H9 (cell line): ENCODE data around the gene C16orf74. TPM values are rescaled to one million over a fixed set of nuclear protein-coding genes. Genes with fewer than 3 reads are reported as not detected.

Source experiments
- DNase-seq: peaks from one replicate; pipeline ENCODE4 v3.0.0-alpha.2; 2017
- H2AFZ ChIP-seq: one replicate; pipeline ENCODE4 v1.6.1; 2013; ENCODE audit warnings: mild to moderate bottlenecking, low read length, control low read depth, moderate library complexity
- H2AK5ac ChIP-seq: 2 replicates; pipeline ENCODE4 v1.6.1; 2013; ENCODE audit warnings: low read length, control low read depth, mixed read lengths; ENCODE audit not compliant: insufficient read length
- H2BK120ac ChIP-seq: one replicate; pipeline ENCODE4 v1.6.1; 2013; ENCODE audit warnings: low read depth, mild to moderate bottlenecking, low read length, control low read depth, inconsistent platforms; ENCODE audit not compliant: poor library complexity, severe bottlenecking
- H2BK12ac ChIP-seq: 2 replicates; pipeline ENCODE4 v1.6.1; 2013; ENCODE audit warnings: low read length, control low read depth, mixed read lengths, low read depth; ENCODE audit not compliant: insufficient read length
- H2BK15ac ChIP-seq: 2 replicates; pipeline ENCODE4 v1.6.1; 2013; ENCODE audit warnings: low read depth, low read length, control low read depth
- H2BK20ac ChIP-seq: one replicate; pipeline ENCODE4 v1.6.1; 2013; ENCODE audit warnings: low read depth, mild to moderate bottlenecking, low read length, control low read depth, inconsistent platforms; ENCODE audit not compliant: poor library complexity, severe bottlenecking
- H2BK5ac ChIP-seq: 2 replicates; pipeline ENCODE4 v1.6.1; 2013; ENCODE audit warnings: low read length, control low read depth, mixed read lengths; ENCODE audit not compliant: insufficient read length
- H3K14ac ChIP-seq: 2 replicates; pipeline ENCODE4 v1.6.1; 2013; ENCODE audit warnings: low read length, control low read depth; ENCODE audit not compliant: insufficient read depth
- H3K18ac ChIP-seq: 2 replicates; pipeline ENCODE4 v1.6.1; 2013; ENCODE audit warnings: low read depth, mild to moderate bottlenecking, mixed read lengths, low read length, control low read depth; ENCODE audit not compliant: insufficient read length
- H3K23ac ChIP-seq: 2 replicates; pipeline ENCODE4 v1.6.1; 2013; ENCODE audit warnings: low read length, control low read depth, mixed read lengths, low read depth; ENCODE audit not compliant: insufficient read length
- H3K23me2 ChIP-seq: 2 replicates; pipeline ENCODE4 v1.6.1; 2013; ENCODE audit warnings: low read depth, mild to moderate bottlenecking, mixed read lengths, low read length, control low read depth; ENCODE audit not compliant: insufficient read length, poor library complexity, severe bottlenecking
- H3K27ac ChIP-seq: 2 replicates; pipeline ENCODE4 v1.5.1; 2013; ENCODE audit warnings: low read length, control low read depth, mixed read lengths, low read depth; ENCODE audit not compliant: insufficient read length
- H3K27me3 ChIP-seq: 2 replicates; pipeline ENCODE4 v1.6.1; 2013; ENCODE audit warnings: low read length, control low read depth, inconsistent platforms; ENCODE audit not compliant: insufficient read depth
- H3K4ac ChIP-seq: 2 replicates; pipeline ENCODE4 v1.6.1; 2013; ENCODE audit warnings: low read depth, mild to moderate bottlenecking, control low read depth, inconsistent platforms, low read length, moderate library complexity
- H3K4me1 ChIP-seq: 2 replicates; pipeline ENCODE4 v1.6.1; 2013; ENCODE audit warnings: low read length, control low read depth, inconsistent platforms; ENCODE audit not compliant: insufficient read depth
- H3K4me2 ChIP-seq: 2 replicates; pipeline ENCODE4 v1.6.1; 2013; ENCODE audit warnings: low read length, control low read depth, mixed read lengths; ENCODE audit not compliant: insufficient read length, insufficient read depth
- H3K56ac ChIP-seq: 2 replicates; pipeline ENCODE4 v1.6.1; 2013; ENCODE audit warnings: low read depth, mild to moderate bottlenecking, mixed read lengths, low read length, control low read depth; ENCODE audit not compliant: insufficient read length
- H3K79me1 ChIP-seq: 2 replicates; pipeline ENCODE4 v1.6.1; 2013; ENCODE audit warnings: low read depth, mild to moderate bottlenecking, moderate library complexity, low read length, control low read depth, inconsistent platforms; ENCODE audit not compliant: insufficient read depth, poor library complexity, severe bottlenecking
- H3K79me2 ChIP-seq: 2 replicates; pipeline ENCODE4 v1.6.1; 2013; ENCODE audit warnings: low read length, control low read depth, inconsistent platforms; ENCODE audit not compliant: insufficient read depth
- H3K9ac ChIP-seq: 2 replicates; pipeline ENCODE4 v1.6.1; 2013; ENCODE audit warnings: low read length, control low read depth, mixed read lengths; ENCODE audit not compliant: insufficient read length; ENCODE audit errors: extremely low read depth
- H3K9me3 ChIP-seq: one replicate; pipeline ENCODE4 v1.6.1; 2013; ENCODE audit warnings: low read depth, low read length, inconsistent platforms; ENCODE audit not compliant: control insufficient read depth
- H3T11ph ChIP-seq: one replicate; pipeline ENCODE4 v1.6.1; 2013; ENCODE audit warnings: mild to moderate bottlenecking, low read length, control low read depth, inconsistent platforms
- H4K20me1 ChIP-seq: one replicate; pipeline ENCODE4 v1.6.1; 2013; ENCODE audit not compliant: control insufficient read depth, insufficient read length, insufficient read depth
- H4K5ac ChIP-seq: 2 replicates; pipeline ENCODE4 v1.6.1; 2013; ENCODE audit warnings: low read depth, mild to moderate bottlenecking, mixed read lengths, low read length, control low read depth; ENCODE audit not compliant: insufficient read length
- H4K8ac ChIP-seq: replicated peaks from 2 replicates; pipeline ENCODE4 v1.6.1; 2013; ENCODE audit warnings: low read length, control low read depth, mixed read lengths, low read depth; ENCODE audit not compliant: insufficient read length
- H4K91ac ChIP-seq: 2 replicates; pipeline ENCODE4 v1.6.1; 2013; ENCODE audit warnings: low read depth, mild to moderate bottlenecking, moderate library complexity, mixed read lengths, low read length, control low read depth; ENCODE audit not compliant: insufficient read length
- H3K27ac Mint-ChIP-seq, 3 experiments: 2 replicates in 2 of 3; 3 replicates in 1 of 3; pipeline ENCODE4 v1.8.0; 2020 to 2021; ENCODE audit warnings: mixed read lengths in 3 of 3, mild to moderate bottlenecking in 1 of 3, moderate library complexity in 1 of 3
- H3K27me3 Mint-ChIP-seq: 2 replicates; pipeline ENCODE4 v1.8.0; 2021; ENCODE audit warnings: low read depth, mild to moderate bottlenecking, moderate library complexity, mixed read lengths
- H3K36me3 Mint-ChIP-seq, 3 experiments: 2 replicates in 2 of 3; 3 replicates in 1 of 3; pipeline ENCODE4 v1.8.0; 2020 to 2021; ENCODE audit warnings: low read depth in 3 of 3, mixed read lengths in 3 of 3; ENCODE audit not compliant: insufficient read depth in 1 of 3
- H3K4me1 Mint-ChIP-seq, 2 experiments: 2 replicates each; pipeline ENCODE4 v1.8.0; 2020; ENCODE audit warnings: mixed read lengths in 2 of 2
- H3K4me3 Mint-ChIP-seq, 2 experiments: 2 replicates in 1 of 2; 3 replicates in 1 of 2; pipeline ENCODE4 v1.8.0; 2020 to 2021; ENCODE audit warnings: mild to moderate bottlenecking in 2 of 2, mixed read lengths in 2 of 2, moderate library complexity in 1 of 2
- H3K9me3 Mint-ChIP-seq, 2 experiments: 2 replicates in 1 of 2; 3 replicates in 1 of 2; pipeline ENCODE4 v1.8.0; 2020; ENCODE audit warnings: mild to moderate bottlenecking in 2 of 2, mixed read lengths in 2 of 2, moderate library complexity in 1 of 2
- WGBS: extraction: QIAGEN DNeasy Blood & Tissue Kit; methylation state at CpG from one replicate; pipeline ENCODE4 v1.1.7; 2013; ENCODE audit warnings: missing lambda C conversion rate, low lambda C conversion rate, mixed read lengths; ENCODE audit not compliant: insufficient read length; ENCODE audit errors: extremely low coverage; 5-methylcytosine and 5-hydroxymethylcytosine counted together
- total RNA-seq: library from RNA; stranded (reverse); gene quantifications from 2 replicates; pipeline ENCODE4 v1.2.1, GENCODE V29; 2021
- TF ChIP-seq, protein P1 (sequence below): fragments of 200-600 bp; sonication (generic); conservative IDR thresholded peaks from 3 replicates; pipeline ENCODE4 v1.8.0; 2021; ENCODE audit warnings: antibody characterized with exemption, mild to moderate bottlenecking

C16orf74 gene
- total RNA-seq, 1 experiment from 2014 or later = 5.6 TPM

DNA sequence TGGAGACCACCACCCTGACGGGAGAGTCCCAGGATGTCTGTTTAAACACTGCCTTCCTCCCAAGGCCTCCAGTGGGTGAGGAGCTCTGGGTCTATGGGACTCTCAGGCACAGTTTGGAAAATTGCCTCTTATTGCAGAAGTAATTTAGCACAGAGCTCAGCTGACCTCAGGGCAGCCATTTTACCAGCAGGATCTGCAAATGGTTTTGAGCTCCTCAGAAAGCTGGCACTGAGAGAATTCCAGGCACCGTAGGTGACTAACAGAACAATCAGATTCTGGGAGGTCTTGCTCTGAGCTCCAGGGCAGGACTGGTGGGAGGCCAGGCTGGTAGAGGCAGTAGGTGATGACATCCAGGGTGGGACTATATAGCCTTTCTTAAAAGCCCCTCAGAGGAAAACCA, 17.3 kb upstream of the C16orf74 start:
- H4K8ac ChIP-seq = no peak overlapping the region
- Mint-ChIP-seq H3K27ac (peak overlapping the region; percentile 63 to 91 (median 78); a peak in 6 of 7 replicates), H3K36me3 (peaks cover 0 to 8% (median 0%) of the 10 kb centered on the region in 3 experiments; a peak in 3 of 7 replicates), H3K4me3 (no peak overlapping the region), H3K9me3 (no peaks in the 10 kb centered on the region), H3K27me3 (peaks cover 2% of the 10 kb centered on the region; the same call in 1 of the 2 replicates), H3K4me1 (peaks cover 25 to 41% of the 10 kb centered on the region in 2 experiments)
- H2BK120ac ChIP-seq = no peak overlapping the region
- H3K9ac ChIP-seq = no peak overlapping the region
- H3K4ac ChIP-seq = no peak overlapping the region
- WGBS = no CpG with 5 or more reads among the region's 2 CpGs
- no peaks in the 10 kb centered on the region for H3K79me1 ChIP-seq
- H3K14ac ChIP-seq = no peak overlapping the region
- no peak overlapping the region for H4K91ac ChIP-seq
- H3K27me3 ChIP-seq = no peaks in the 10 kb centered on the region
- no peaks in the 10 kb centered on the region for H3K23me2 ChIP-seq
- no peak overlapping the region for H2AK5ac ChIP-seq
- no peak overlapping the region for H3K56ac ChIP-seq
- no peak overlapping the region for H3K4me2 ChIP-seq
- H3K27ac ChIP-seq = no peak overlapping the region
- H2BK5ac ChIP-seq = no peak overlapping the region
- no peak overlapping the region for H4K5ac ChIP-seq
- no peak overlapping the region for H2BK20ac ChIP-seq
- H2BK15ac ChIP-seq = no peak overlapping the region
- H3K79me2 ChIP-seq = no peaks in the 10 kb centered on the region
- H3K9me3 ChIP-seq = no peaks in the 10 kb centered on the region
- H3K18ac ChIP-seq = no peak overlapping the region
- TF ChIP-seq, protein P1, sequence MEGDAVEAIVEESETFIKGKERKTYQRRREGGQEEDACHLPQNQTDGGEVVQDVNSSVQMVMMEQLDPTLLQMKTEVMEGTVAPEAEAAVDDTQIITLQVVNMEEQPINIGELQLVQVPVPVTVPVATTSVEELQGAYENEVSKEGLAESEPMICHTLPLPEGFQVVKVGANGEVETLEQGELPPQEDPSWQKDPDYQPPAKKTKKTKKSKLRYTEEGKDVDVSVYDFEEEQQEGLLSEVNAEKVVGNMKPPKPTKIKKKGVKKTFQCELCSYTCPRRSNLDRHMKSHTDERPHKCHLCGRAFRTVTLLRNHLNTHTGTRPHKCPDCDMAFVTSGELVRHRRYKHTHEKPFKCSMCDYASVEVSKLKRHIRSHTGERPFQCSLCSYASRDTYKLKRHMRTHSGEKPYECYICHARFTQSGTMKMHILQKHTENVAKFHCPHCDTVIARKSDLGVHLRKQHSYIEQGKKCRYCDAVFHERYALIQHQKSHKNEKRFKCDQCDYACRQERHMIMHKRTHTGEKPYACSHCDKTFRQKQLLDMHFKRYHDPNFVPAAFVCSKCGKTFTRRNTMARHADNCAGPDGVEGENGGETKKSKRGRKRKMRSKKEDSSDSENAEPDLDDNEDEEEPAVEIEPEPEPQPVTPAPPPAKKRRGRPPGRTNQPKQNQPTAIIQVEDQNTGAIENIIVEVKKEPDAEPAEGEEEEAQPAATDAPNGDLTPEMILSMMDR = no peak
- no peak overlapping the region for H2AFZ ChIP-seq
- no peaks in the 10 kb centered on the region for H4K20me1 ChIP-seq
- no peak overlapping the region for H3T11ph ChIP-seq
- no peak overlapping the region for H3K23ac ChIP-seq
- H3K4me1 ChIP-seq = peaks cover 3% of the 10 kb centered on the region; the same call in 1 of the 2 replicates
- no peak overlapping the region for H2BK12ac ChIP-seq
- DNase-seq = no peak
